HepG2 (cell line): ENCODE results near the gene CHST14. TPM values are rescaled to one million over a fixed set of nuclear protein-coding genes. Genes with fewer than 3 reads are reported as not detected.

ENCODE experiments used
- BCLAF1 ChIP-seq: fragments of 450-650 bp; IDR thresholded peaks from 2 replicates; pipeline ENCODE4 v1.6.1; 2017; ENCODE audit warnings: mild to moderate bottlenecking
- DNMT3B ChIP-seq: conservative IDR thresholded peaks from 2 replicates; pipeline ENCODE4 v1.6.1; 2016; ENCODE audit warnings: missing biosample characterization, control low read depth
- FLYWCH1 ChIP-seq: sonication (generic); formaldehyde crosslinking; IDR thresholded peaks from 2 replicates; pipeline ENCODE4 v1.8.1; 2023; ENCODE audit warnings: mild to moderate bottlenecking, missing genetic modification reagents
- HOXA3 ChIP-seq: sonication (generic); formaldehyde crosslinking; IDR thresholded peaks from 2 replicates; pipeline ENCODE4 v1.5.0; 2020; ENCODE audit warnings: missing genetic modification reagents
- IKZF5 ChIP-seq: IDR thresholded peaks from 2 replicates; pipeline ENCODE4 v1.6.1; 2018; ENCODE audit warnings: missing genetic modification reagents, mild to moderate bottlenecking, missing compliant biosample characterization
- JARID2 ChIP-seq: sonication (generic); formaldehyde crosslinking; IDR thresholded peaks from 2 replicates; pipeline ENCODE4 v1.8.1; 2023; ENCODE audit warnings: missing genetic modification reagents, inconsistent platforms; ENCODE audit not compliant: insufficient replicate concordance
- KLF15 ChIP-seq: sonication (generic); formaldehyde crosslinking; IDR thresholded peaks from 2 replicates; pipeline ENCODE4 v1.8.1; 2023; ENCODE audit warnings: borderline replicate concordance, mild to moderate bottlenecking, inconsistent platforms, missing genetic modification reagents, mixed read lengths
- KLF6 ChIP-seq: IDR thresholded peaks from 2 replicates; pipeline ENCODE4 v1.8.0; 2016; ENCODE audit warnings: missing biosample characterization, missing genetic modification reagents
- MAX ChIP-seq: IDR thresholded peaks from 2 replicates; pipeline ENCODE4 v1.6.1; 2012; ENCODE audit warnings: inconsistent platforms
- NR2F2 ChIP-seq: IDR thresholded peaks from 2 replicates; pipeline ENCODE4 v1.6.1; 2012; ENCODE audit warnings: low read depth, inconsistent platforms, borderline replicate concordance
- SSRP1 ChIP-seq: IDR thresholded peaks from 2 replicates; pipeline ENCODE4 v1.6.1; 2016; ENCODE audit warnings: control low read depth
- TEAD3 ChIP-seq: optimal IDR thresholded peaks from 2 replicates; pipeline ENCODE3; 2016; ENCODE audit warnings: borderline replicate concordance
- TOPORS ChIP-seq: sonication (generic); formaldehyde crosslinking; IDR thresholded peaks from 2 replicates; pipeline ENCODE4 v1.8.0; 2023; ENCODE audit warnings: mild to moderate bottlenecking, missing genetic modification reagents
- ZBTB14 ChIP-seq: sonication (generic); formaldehyde crosslinking; IDR thresholded peaks from 2 replicates; pipeline ENCODE4 v1.4.0; 2020; ENCODE audit warnings: missing genetic modification reagents
- ZNF17 ChIP-seq: sonication (generic); formaldehyde crosslinking; IDR thresholded peaks from 2 replicates; pipeline ENCODE4 v1.5.0; 2020; ENCODE audit warnings: mild to moderate bottlenecking, missing genetic modification reagents
- ZNF556 ChIP-seq: sonication (generic); formaldehyde crosslinking; IDR thresholded peaks from 2 replicates; pipeline ENCODE4 v1.4.0; 2020; ENCODE audit warnings: mild to moderate bottlenecking, missing genetic modification reagents, borderline replicate concordance
- ZNF644 ChIP-seq: IDR thresholded peaks from 2 replicates; pipeline ENCODE4 v1.6.1; 2016; ENCODE audit warnings: low read depth
- ZNF841 ChIP-seq: sonication (generic); formaldehyde crosslinking; IDR thresholded peaks from 2 replicates; pipeline ENCODE4 v1.8.1; 2023; ENCODE audit warnings: missing genetic modification reagents, borderline replicate concordance
- ZZZ3 ChIP-seq: sonication (generic); formaldehyde crosslinking; IDR thresholded peaks from 2 replicates; pipeline ENCODE4 v1.4.0; 2020; ENCODE audit warnings: missing genetic modification reagents, mild to moderate bottlenecking, borderline replicate concordance
- polyA plus RNA-seq, 8 experiments: library from polyadenylated mRNA; depleted of rRNA in 3 of 8; stranded (reverse) in 7 of 8; unstranded in 1 of 8; fragments of >200 nt; fragmentation: Illumina TruSeq in 4 of 8; extraction: Trizol in 4 of 8; gene quantifications; 2 replicates each; pipeline versions ENCODE4 v1.2.1 to v1.2.3, GENCODE V29; 2011 to 2016; ENCODE audit warnings: low read depth in 4 of 8, missing spikeins in 1 of 8, mixed read lengths in 1 of 8; ENCODE audit not compliant: insufficient read depth in 1 of 8
- total RNA-seq, 5 experiments: library from RNA; depleted of rRNA; stranded (reverse); fragments of >200 nt; fragmentation: Illumina TruSeq; extraction: Trizol; gene quantifications; 2 replicates each; pipeline ENCODE4 v1.2.3, GENCODE V29; 2016; ENCODE audit warnings: low read depth in 1 of 5

CHST14 gene
- total and polyA plus RNA-seq, 2 of the 13 experiments (the other 11 are each of a cell fraction or from before 2014, with no cell fraction given): 8.9 to 12.4 TPM

- TF ChIP-seq KLF6 (CRISPR knock-in tag) (no peak), HOXA3 (CRISPR knock-in tag) (0 out of 2 replicates have a peak, but pooled peaks have one; percentile 37), BCLAF1 (no peak), TEAD3 (CRISPR knock-in tag) (no peak), ZNF17 (no peak), DNMT3B (no peak), ZNF556 (CRISPR knock-in tag) (no peak), FLYWCH1 (CRISPR knock-in tag) (no peak), ZZZ3 (no peak), ZNF644 (CRISPR knock-in tag) (no peak), NR2F2 (no peak), JARID2 (CRISPR knock-in tag) (no peak), MAX (peak; percentile 52; the same call in 1 of the 2 replicates), SSRP1 (peak; percentile 67; the same call in 1 of the 2 replicates), IKZF5 (CRISPR knock-in tag) (no peak), ZNF841 (no peak), TOPORS (no peak), KLF15 (CRISPR knock-in tag) (no peak), ZBTB14 (CRISPR knock-in tag) (no peak)
Measured at GRCh38 chr15:40470423-40471104, at the start of gene CHST14 (continued).
